Chondrocyte (in vitro differentiated cells): ENCODE measurements around the gene MORN1. TPM values are rescaled to one million over a fixed set of nuclear protein-coding genes. Genes with fewer than 3 reads are reported as not detected.

Experiments
- DNase-seq: peaks from one replicate; pipeline ENCODE4 v3.0.0; 2021; ENCODE audit warnings: mixed read lengths, low spot score
- H3K27ac Mint-ChIP-seq: one replicate; pipeline ENCODE4 v1.8.0; 2021; ENCODE audit warnings: mild to moderate bottlenecking, moderate library complexity, mixed read lengths; ENCODE audit not compliant: unreplicated experiment
- H3K27me3 Mint-ChIP-seq: 2 replicates; pipeline ENCODE4 v1.8.0; 2021; ENCODE audit warnings: low read depth, mixed read lengths
- H3K36me3 Mint-ChIP-seq: 2 replicates; pipeline ENCODE4 v1.8.0; 2021; ENCODE audit warnings: low read depth, mixed read lengths
- H3K4me1 Mint-ChIP-seq: 2 replicates; pipeline ENCODE4 v1.8.0; 2021; ENCODE audit warnings: low read depth, mild to moderate bottlenecking, mixed read lengths
- H3K4me3 Mint-ChIP-seq: one replicate; pipeline ENCODE4 v1.8.0; 2021; ENCODE audit warnings: mild to moderate bottlenecking, moderate library complexity, mixed read lengths; ENCODE audit not compliant: unreplicated experiment
- H3K9me3 Mint-ChIP-seq: 2 replicates; pipeline ENCODE4 v1.8.0; 2021; ENCODE audit warnings: low read depth, mixed read lengths
- total RNA-seq: library from RNA; stranded (reverse); gene quantifications from 3 replicates; pipeline ENCODE4 v1.2.1, GENCODE V29; 2021
- TF ChIP-seq, protein P1 (sequence below): fragments of 200-600 bp; sonication (generic); IDR thresholded peaks from 2 replicates; pipeline ENCODE4 v1.5.0; 2021; ENCODE audit warnings: antibody characterized with exemption, mild to moderate bottlenecking, moderate library complexity

Gene MORN1
- total RNA-seq, 1 donor from 2014 or later = 6.7 TPM

DNA sequence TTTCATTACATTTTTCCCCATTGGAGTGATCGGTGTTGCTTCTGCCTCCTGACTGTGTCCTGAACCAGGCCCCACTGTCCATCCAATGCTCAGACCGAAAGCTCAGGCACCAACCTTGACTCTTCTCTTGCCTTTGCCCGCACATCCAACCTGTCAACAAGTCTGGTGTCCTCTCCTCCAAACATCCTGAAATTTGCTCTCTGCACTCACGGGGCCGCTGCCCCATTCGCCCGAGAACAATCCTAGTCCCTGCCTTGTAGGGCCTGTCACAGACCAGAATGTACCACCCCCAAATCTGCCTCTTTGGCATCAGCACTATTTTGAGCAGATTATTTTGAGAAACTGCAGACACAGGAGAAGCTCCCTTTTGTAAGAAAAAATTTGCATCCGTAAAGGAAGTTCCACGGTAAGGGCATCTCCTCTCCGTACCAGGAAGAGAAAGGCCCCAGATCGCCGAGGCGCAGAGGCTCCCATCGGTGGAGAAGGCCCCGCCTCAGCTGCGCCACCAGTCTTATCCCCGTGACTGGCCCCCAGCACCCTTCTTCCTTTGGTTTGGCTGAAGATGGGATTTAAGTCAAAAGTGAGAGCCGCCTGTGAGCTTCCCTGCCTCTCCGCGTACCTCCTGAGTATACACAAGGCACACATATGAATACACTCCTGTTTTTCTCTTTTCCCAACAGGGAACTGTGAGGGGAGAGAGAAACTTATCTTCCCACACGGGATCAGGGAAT, 7.1 kb downstream of the MORN1 start:
- no peaks in the 10 kb centered on the region for H3K36me3 Mint-ChIP-seq
- H3K9me3 Mint-ChIP-seq = no peaks in the 10 kb centered on the region
- TF ChIP-seq, protein P1, sequence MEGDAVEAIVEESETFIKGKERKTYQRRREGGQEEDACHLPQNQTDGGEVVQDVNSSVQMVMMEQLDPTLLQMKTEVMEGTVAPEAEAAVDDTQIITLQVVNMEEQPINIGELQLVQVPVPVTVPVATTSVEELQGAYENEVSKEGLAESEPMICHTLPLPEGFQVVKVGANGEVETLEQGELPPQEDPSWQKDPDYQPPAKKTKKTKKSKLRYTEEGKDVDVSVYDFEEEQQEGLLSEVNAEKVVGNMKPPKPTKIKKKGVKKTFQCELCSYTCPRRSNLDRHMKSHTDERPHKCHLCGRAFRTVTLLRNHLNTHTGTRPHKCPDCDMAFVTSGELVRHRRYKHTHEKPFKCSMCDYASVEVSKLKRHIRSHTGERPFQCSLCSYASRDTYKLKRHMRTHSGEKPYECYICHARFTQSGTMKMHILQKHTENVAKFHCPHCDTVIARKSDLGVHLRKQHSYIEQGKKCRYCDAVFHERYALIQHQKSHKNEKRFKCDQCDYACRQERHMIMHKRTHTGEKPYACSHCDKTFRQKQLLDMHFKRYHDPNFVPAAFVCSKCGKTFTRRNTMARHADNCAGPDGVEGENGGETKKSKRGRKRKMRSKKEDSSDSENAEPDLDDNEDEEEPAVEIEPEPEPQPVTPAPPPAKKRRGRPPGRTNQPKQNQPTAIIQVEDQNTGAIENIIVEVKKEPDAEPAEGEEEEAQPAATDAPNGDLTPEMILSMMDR = no peak
- no peak overlapping the region for H3K4me3 Mint-ChIP-seq
- no peaks in the 10 kb centered on the region for H3K27me3 Mint-ChIP-seq
- no peaks in the 10 kb centered on the region for H3K4me1 Mint-ChIP-seq
- DNase-seq = peak; percentile 49
- peak overlapping the region; percentile 17 for H3K27ac Mint-ChIP-seq

DNA sequence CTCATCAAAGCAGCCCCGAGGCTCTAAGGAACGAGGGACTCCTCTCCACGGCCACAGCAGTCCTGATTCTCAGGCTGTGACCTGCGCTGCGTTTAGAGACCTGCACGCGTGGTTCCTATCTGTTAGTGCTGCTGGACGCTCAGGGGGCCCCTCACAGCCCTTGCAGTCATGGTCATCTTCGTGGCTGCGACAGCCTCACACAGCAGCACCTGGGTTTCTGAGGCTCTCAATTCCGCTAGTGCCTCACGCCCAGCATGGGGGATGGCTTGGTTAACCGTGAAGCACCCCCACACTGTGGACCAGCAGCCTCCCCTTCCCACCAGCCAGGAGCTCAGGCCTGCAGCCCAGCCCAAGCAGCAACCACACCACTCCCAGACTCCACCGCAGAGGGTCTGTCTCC, 7.8 kb downstream of the MORN1 start:
- H3K27me3 Mint-ChIP-seq = no peaks in the 10 kb centered on the region
- H3K9me3 Mint-ChIP-seq = no peaks in the 10 kb centered on the region
- H3K27ac Mint-ChIP-seq = no peak overlapping the region
- DNase-seq = peak; percentile 75
- H3K4me1 Mint-ChIP-seq = no peaks in the 10 kb centered on the region
- TF ChIP-seq, protein P1 = no peak
- H3K36me3 Mint-ChIP-seq = no peaks in the 10 kb centered on the region
- H3K4me3 Mint-ChIP-seq = no peak overlapping the region

DNA sequence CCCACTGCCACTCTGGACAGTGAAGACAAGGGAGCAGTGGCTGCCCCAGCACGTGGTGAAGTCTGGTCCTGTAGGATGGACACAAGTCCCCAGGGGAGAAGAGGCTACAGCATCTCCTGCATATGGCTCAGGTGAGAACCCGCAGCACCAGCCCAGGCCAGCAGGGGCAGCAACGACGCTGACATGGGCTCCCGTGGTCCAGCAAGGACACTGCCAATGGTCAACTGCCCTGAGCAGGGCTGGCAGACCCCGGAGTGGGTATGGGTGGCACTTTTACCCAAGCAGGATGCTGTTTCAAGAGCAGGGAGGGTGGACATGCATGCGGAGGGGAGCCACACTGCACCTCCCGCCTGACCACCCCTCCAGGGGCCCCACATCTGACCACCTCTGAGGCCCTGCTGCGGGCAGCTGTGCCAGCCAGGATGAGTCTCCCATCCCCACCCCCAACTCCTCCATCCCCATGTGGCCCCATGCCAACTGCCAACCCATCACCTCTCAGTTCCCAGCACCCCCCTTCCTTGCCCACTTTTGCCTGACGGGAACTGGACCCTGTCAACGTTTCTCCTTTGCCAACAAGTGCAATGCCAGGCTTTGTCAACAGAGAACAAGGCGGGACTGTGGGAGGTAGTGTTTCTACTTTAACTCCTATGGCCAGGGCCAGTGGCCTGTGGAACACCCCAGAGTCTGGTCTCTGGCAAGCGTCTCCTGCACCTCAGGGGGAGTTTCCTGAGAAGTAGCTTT, 8.6 kb downstream of the MORN1 start:
- no peaks in the 10 kb centered on the region for H3K36me3 Mint-ChIP-seq
- H3K9me3 Mint-ChIP-seq = no peaks in the 10 kb centered on the region
- TF ChIP-seq, protein P1 = peak; percentile 58
- no peaks in the 10 kb centered on the region for H3K27me3 Mint-ChIP-seq
- H3K4me3 Mint-ChIP-seq = no peak overlapping the region
- no peaks in the 10 kb centered on the region for H3K4me1 Mint-ChIP-seq
- no peak overlapping the region for H3K27ac Mint-ChIP-seq
- DNase-seq = peak; percentile 83

DNA sequence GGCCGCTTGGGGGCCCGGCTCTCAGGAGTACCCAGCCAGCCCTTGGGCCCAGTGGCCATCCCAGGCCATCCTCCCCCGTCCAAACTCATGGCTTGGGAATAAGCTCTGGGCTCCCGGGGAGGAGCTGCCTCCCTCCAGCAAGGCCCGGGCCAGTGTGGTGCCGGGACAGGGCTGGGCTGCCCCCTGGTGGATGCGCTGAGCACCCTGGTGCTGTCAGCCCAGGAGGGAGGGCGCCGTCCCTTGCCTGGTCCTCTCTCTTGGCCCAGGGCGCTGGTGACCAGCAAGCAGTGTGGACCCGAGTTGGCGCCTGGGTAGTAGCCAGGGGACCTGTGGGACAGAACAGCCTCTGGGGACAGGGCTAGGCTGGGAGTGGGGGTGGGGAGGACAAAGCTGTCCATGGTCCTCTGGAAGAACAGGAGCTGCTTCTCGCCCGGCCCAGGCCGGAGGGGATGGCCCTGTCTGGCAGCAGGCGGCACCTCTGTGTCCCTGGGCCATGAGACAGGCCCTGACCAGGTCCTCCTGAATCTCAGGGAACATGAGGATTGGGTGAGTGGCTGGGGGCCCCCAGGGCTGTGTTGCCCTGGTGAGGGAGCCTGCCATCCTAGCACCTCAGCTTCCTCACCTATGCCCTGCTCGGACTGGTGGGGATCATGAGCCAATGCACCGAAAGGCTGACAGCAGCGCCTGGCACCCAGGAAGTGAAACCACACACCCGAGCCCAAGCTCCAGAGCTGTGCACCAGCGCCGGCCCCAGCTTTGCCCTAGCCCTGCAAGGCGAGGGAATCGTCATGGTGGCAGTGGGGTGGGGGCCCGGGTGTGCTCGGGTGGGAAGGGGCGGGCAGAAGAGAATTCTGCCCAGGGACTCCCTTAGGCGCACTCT, 9.4 kb downstream of the MORN1 start:
- no peak overlapping the region for H3K4me3 Mint-ChIP-seq
- H3K9me3 Mint-ChIP-seq = no peaks in the 10 kb centered on the region
- peak; percentile 97 for DNase-seq
- H3K36me3 Mint-ChIP-seq = no peaks in the 10 kb centered on the region
- TF ChIP-seq, protein P1 = peak; percentile 95
- no peaks in the 10 kb centered on the region for H3K27me3 Mint-ChIP-seq
- no peak overlapping the region for H3K27ac Mint-ChIP-seq
- no peaks in the 10 kb centered on the region for H3K4me1 Mint-ChIP-seq
